ENCODE data around the gene PPP1R9A. TPM values are rescaled to one million over a fixed set of nuclear protein-coding genes. Genes with fewer than 3 reads are reported as not detected.

PPP1R9A gene
- total and polyA plus RNA-seq, 8 donors: 4.7 to 32.4 (median 16.8) TPM

GRCh38 chr7:94940241-94940640 lies 32.8 kb downstream of the PPP1R9A start:
- Histone ChIP-seq H3K27me3 (no peaks in the 10 kb centered on the region), H3K4me3 (no peak overlapping the region), H3K9me3 (no peaks in the 10 kb centered on the region), H3K4me1 (peaks cover 0 to 20% (median 0%) of the 10 kb centered on the region in 3 donors), H3K27ac (no peak overlapping the region), H3K36me3 (no peaks in the 10 kb centered on the region)
- TF ChIP-seq CTCF (IDR thresholded peaks at IDR 0.05): no peak
- no peak for DNase-seq
- FAIRE-seq: no peak
- intact Hi-C loops (cut with DNase I): no loop called here
- no peak for ATAC-seq

- H3K9me3 ChIP-seq: no peaks in the 10 kb centered on the region
- 94 to 95% methylated on average over 3 of the region's 3 CpGs for WGBS, 2 donors
- no peak overlapping the region for H3K27ac ChIP-seq
- H3K4me3 ChIP-seq: no peak overlapping the region
- ATAC-seq: no peak
- TF ChIP-seq CTCF (IDR thresholded peaks at IDR 0.05): no peak
- no peaks in the 10 kb centered on the region for H3K36me3 ChIP-seq
- H3K27me3 ChIP-seq: no peaks in the 10 kb centered on the region
- intact Hi-C loops (cut with DNase I): no loop called here
- no peak for DNase-seq
- H3K4me1 ChIP-seq: peaks cover 0 to 7% (median 0%) of the 10 kb centered on the region in 3 donors
- FAIRE-seq: no peak
These were observed 34.6 kb downstream of the PPP1R9A start for GRCh38 chr7:94941844-94942632.

- H3K36me3 ChIP-seq: no peaks in the 10 kb centered on the region
- intact Hi-C loops (cut with DNase I): no loop called here
- H3K4me3 ChIP-seq: no peak overlapping the region
- FAIRE-seq (no peak), ATAC-seq (no peak), DNase-seq (no peak)
- peaks cover 0 to 6% (median 0%) of the 10 kb centered on the region in 3 donors for H3K4me1 ChIP-seq
- no peaks in the 10 kb centered on the region for H3K9me3 ChIP-seq
- no peak overlapping the region for H3K27ac ChIP-seq
- H3K27me3 ChIP-seq: no peaks in the 10 kb centered on the region
- TF ChIP-seq CTCF (IDR thresholded peaks at IDR 0.05): no peak
These were observed 35.7 kb downstream of the PPP1R9A start for GRCh38 chr7:94943134-94943533.

GRCh38 chr7:94949532-94949931 lies 42.1 kb downstream of the PPP1R9A start:
- Histone ChIP-seq H3K4me1 (no peaks in the 10 kb centered on the region), H3K36me3 (no peaks in the 10 kb centered on the region), H3K27me3 (no peaks in the 10 kb centered on the region), H3K4me3 (no peak overlapping the region), H3K9me3 (no peaks in the 10 kb centered on the region), H3K27ac (no peak overlapping the region)
- no peak for TF ChIP-seq CTCF (IDR thresholded peaks at IDR 0.05)
- 98 to 100% methylated on average over 1 of the region's 1 CpG for WGBS, 2 donors
- peak in 1 of 4 donors; percentile 21 for ATAC-seq
- no peak for FAIRE-seq
- no peak for DNase-seq
- intact Hi-C loops (cut with DNase I): no loop called here

GRCh38 chr7:94955807-94956206 lies 48.4 kb downstream of the PPP1R9A start:
- WGBS, 2 donors: 39 to 49% methylated on average over 3 of the region's 3 CpGs
- Histone ChIP-seq H3K9me3 (no peaks in the 10 kb centered on the region), H3K4me1 (peaks cover 8 to 47% (median 47%) of the 10 kb centered on the region in 3 donors), H3K4me3 (no peak overlapping the region), H3K36me3 (no peaks in the 10 kb centered on the region), H3K27me3 (no peaks in the 10 kb centered on the region), H3K27ac (no peak overlapping the region)
- TF ChIP-seq CTCF (IDR thresholded peaks at IDR 0.05): no peak
- intact Hi-C loops (cut with DNase I): no loop called here
- ATAC-seq (peak in 3 of 4 donors; percentile 56 to 67 (median 62)), DNase-seq (no peak), FAIRE-seq (no peak)

All from pancreas (tissue), 10 donors.